Measurements from ENCODE around the gene PHF2.

DNA sequence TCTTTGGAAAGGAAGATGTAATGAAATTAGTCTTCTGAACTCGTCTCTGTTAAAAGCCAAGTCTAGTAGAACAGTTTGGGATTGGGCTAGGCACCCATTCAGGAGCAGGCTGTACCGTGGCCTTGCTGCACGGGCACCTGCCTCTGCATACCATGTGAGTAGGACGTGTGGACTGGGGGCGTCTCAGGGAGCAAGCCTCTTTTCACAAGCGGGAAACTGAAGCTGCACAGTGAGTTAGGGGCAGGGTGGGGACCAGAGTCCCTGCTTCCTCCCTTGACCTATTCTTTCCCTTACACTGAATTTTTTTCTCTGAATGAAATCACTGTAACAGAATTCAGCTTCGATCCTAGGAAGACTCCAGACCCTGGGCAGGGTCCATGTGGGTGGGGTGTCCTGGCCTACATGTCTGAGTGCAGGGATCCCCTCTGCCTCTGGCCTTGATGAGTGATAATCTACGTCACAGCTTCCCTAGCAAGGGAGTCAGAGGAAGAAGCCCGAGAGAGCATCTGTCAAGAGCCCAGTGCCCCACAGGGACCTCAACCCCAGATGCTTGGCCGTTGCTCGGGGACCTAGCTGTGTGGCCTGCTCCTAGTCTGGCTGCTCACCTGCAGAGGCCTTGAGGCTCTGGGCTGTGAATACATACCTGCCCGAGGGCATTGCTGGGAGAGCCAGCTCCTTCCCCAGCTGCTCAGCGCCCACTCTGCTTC, 15.1 kb downstream of the PHF2 start:
- TF ChIP-seq, protein P1, sequence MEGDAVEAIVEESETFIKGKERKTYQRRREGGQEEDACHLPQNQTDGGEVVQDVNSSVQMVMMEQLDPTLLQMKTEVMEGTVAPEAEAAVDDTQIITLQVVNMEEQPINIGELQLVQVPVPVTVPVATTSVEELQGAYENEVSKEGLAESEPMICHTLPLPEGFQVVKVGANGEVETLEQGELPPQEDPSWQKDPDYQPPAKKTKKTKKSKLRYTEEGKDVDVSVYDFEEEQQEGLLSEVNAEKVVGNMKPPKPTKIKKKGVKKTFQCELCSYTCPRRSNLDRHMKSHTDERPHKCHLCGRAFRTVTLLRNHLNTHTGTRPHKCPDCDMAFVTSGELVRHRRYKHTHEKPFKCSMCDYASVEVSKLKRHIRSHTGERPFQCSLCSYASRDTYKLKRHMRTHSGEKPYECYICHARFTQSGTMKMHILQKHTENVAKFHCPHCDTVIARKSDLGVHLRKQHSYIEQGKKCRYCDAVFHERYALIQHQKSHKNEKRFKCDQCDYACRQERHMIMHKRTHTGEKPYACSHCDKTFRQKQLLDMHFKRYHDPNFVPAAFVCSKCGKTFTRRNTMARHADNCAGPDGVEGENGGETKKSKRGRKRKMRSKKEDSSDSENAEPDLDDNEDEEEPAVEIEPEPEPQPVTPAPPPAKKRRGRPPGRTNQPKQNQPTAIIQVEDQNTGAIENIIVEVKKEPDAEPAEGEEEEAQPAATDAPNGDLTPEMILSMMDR (IDR thresholded peaks at IDR 0.05), result no peak
- TF ChIP-seq ZFX (IDR thresholded peaks at IDR 0.05; ENCODE audit: borderline replicate concordance), result no peak
